MM.1S (cell line): Measurements from ENCODE around the gene L3MBTL4.
"Not testable (repeated sequence)": the region's sequence is repeated elsewhere in the genome, so short reads cannot be mapped to it uniquely, and the experiment has no call there.

Experiments used
- CTCF ChIP-seq: fragments of 300-600 bp; sonication (generic); IDR thresholded peaks from 2 replicates; pipeline ENCODE4 v1.5.1; 2016; ENCODE audit warnings: antibody characterized with exemption, low read length, mixed read lengths
- EZH2 ChIP-seq: fragments of 300-600 bp; sonication (generic); optimal IDR thresholded peaks from 2 replicates; pipeline ENCODE3; 2017; ENCODE audit warnings: low read depth, mild to moderate bottlenecking, antibody characterized with exemption, low read length, mixed read lengths
- EZH2phosphoT487 ChIP-seq: fragments of 300-600 bp; sonication (generic); IDR thresholded peaks from 2 replicates; pipeline ENCODE4 v1.6.1; 2018; ENCODE audit warnings: antibody characterized with exemption, low read length

- TF ChIP-seq CTCF, EZH2, EZH2phosphoT487: not testable (repeated sequence)
Measured at GRCh38 chr18:6135901-6136300, 278.8 kb downstream of the L3MBTL4 start.
